SK-N-SH (cell line): ENCODE data around the gene OR4D11. TPM values are rescaled to one million over a fixed set of nuclear protein-coding genes. Genes with fewer than 3 reads are reported as not detected.
"Not testable (repeated sequence)": the region's sequence is repeated elsewhere in the genome, so short reads cannot be mapped to it uniquely, and the experiment has no call there.

Experiments
- CTCF ChIA-PET: fragments of 300-600, 350-600 bp; formaldehyde crosslinking; extraction: SDS; loops from one replicate; lab custom pipeline; 2021; lab: Yijun Ruan, JAX
- POLR2A ChIA-PET: fragments of 350-600 bp; sonication (Branson Sonifier 250); formaldehyde crosslinking; extraction: SDS; loops from one replicate; lab custom pipeline; 2020; ENCODE audit warnings: antibody characterized with exemption, inconsistent platforms; lab: Yijun Ruan, JAX
- DNase-seq: peaks from one replicate; pipeline ENCODE4 v3.0.0; 2012
- H2AFZ ChIP-seq: fragments of 200-600 bp; sonication (generic); 2 replicates; pipeline ENCODE4 v1.8.1; 2016; ENCODE audit warnings: antibody characterized with exemption, mild to moderate bottlenecking, low read depth
- H3F3A ChIP-seq: fragments of 200-600 bp; sonication (generic); replicated peaks from 2 replicates; pipeline ENCODE3; 2016; ENCODE audit warnings: antibody characterized with exemption, mild to moderate bottlenecking; ENCODE audit not compliant: insufficient read depth
- H3K27ac ChIP-seq, 2 experiments: fragments of 200-500 bp in 1 of 2; fragments of 200-600 bp in 1 of 2; sonication (Bioruptor generic) in 1 of 2; sonication (generic), shearing (Covaris generic) in 1 of 2; 2 replicates each; pipeline versions ENCODE4 v1.5.1 to v1.6.1; 2014 to 2016; ENCODE audit warnings: low read depth in 2 of 2, inconsistent platforms in 1 of 2, low read length in 1 of 2, mild to moderate bottlenecking in 1 of 2, mixed read lengths in 1 of 2
- H3K27me3 ChIP-seq: fragments of 200-600 bp; sonication (generic), shearing (Covaris generic); 2 replicates; pipeline ENCODE4 v1.6.1; 2016; ENCODE audit warnings: mixed run types; ENCODE audit not compliant: insufficient read depth
- H3K36me3 ChIP-seq, 2 experiments: fragments of 200-500 bp in 1 of 2; fragments of 200-600 bp in 1 of 2; sonication (Bioruptor generic) in 1 of 2; sonication (generic) in 1 of 2; replicated peaks in 1 of 2; 2 replicates each; pipeline versions ENCODE3 to v1.5.1; 2014 to 2016; ENCODE audit warnings: low read length in 1 of 2, mild to moderate bottlenecking in 1 of 2; ENCODE audit not compliant: insufficient read depth in 2 of 2, control insufficient read depth in 1 of 2
- H3K4me1 ChIP-seq, 2 experiments: fragments of 200-500 bp in 1 of 2; fragments of 200-600 bp in 1 of 2; sonication (Bioruptor generic) in 1 of 2; sonication (generic), shearing (Covaris generic) in 1 of 2; 2 replicates each; pipeline versions ENCODE4 v1.5.1 to v1.6.1; 2014 to 2016; ENCODE audit warnings: low read depth in 1 of 2, low read length in 1 of 2, mixed run types in 1 of 2; ENCODE audit not compliant: insufficient read depth in 2 of 2, control insufficient read depth in 1 of 2
- H3K4me2 ChIP-seq: fragments of 200-600 bp; sonication (generic), shearing (Covaris generic); 2 replicates; pipeline ENCODE4 v1.6.1; 2017; ENCODE audit warnings: mixed run types
- H3K4me3 ChIP-seq, 2 experiments: fragments of 200-500 bp in 1 of 2; fragments of 200-600 bp in 1 of 2; sonication (Bioruptor generic) in 1 of 2; sonication (generic), shearing (Covaris generic) in 1 of 2; 2 replicates each; pipeline versions ENCODE4 v1.5.1 to v1.8.1; 2014 to 2016; ENCODE audit warnings: low read depth in 2 of 2, inconsistent platforms in 1 of 2, low read length in 1 of 2, mild to moderate bottlenecking in 1 of 2, mixed read lengths in 1 of 2, moderate library complexity in 1 of 2
- H3K79me2 ChIP-seq: fragments of 200-600 bp; sonication (generic); 2 replicates; pipeline ENCODE4 v1.8.1; 2017; ENCODE audit warnings: mild to moderate bottlenecking; ENCODE audit not compliant: insufficient read depth
- H3K9ac ChIP-seq: fragments of 200-600 bp; sonication (generic); 2 replicates; pipeline ENCODE4 v1.6.1; 2017; ENCODE audit warnings: mixed run types
- H3K9me2 ChIP-seq: fragments of 200-600 bp; sonication (generic); 2 replicates; pipeline ENCODE4 v1.6.1; 2017; ENCODE audit warnings: mixed run types
- H3K9me3 ChIP-seq: fragments of 200-600 bp; sonication (generic); 2 replicates; pipeline ENCODE4 v1.6.1; 2017; ENCODE audit warnings: mixed run types, mild to moderate bottlenecking, moderate library complexity
- H4K20me1 ChIP-seq: fragments of 200-600 bp; sonication (generic); 2 replicates; pipeline ENCODE4 v1.6.1; 2017; ENCODE audit warnings: mild to moderate bottlenecking, mixed run types; ENCODE audit not compliant: insufficient read depth
- CHD2 ChIP-seq: fragments of 150-350 bp; IDR thresholded peaks from 2 replicates; pipeline ENCODE4 v1.6.1; 2018; ENCODE audit warnings: low read length; ENCODE audit not compliant: partially characterized antibody
- MEF2A ChIP-seq: IDR thresholded peaks from 2 replicates; pipeline ENCODE4 v1.4.0; 2012; ENCODE audit warnings: low read depth, borderline replicate concordance
- POLR2AphosphoS5 ChIP-seq: IDR thresholded peaks from 2 replicates; pipeline ENCODE4 v1.6.1; 2012; ENCODE audit warnings: low read depth, low read length
- REST ChIP-seq: IDR thresholded peaks from 2 replicates; pipeline ENCODE4 v1.6.1; 2012; ENCODE audit warnings: mild to moderate bottlenecking, low read depth, low read length, moderate library complexity
- RFX5 ChIP-seq: IDR thresholded peaks from 2 replicates; pipeline ENCODE4 v1.6.1; 2012; ENCODE audit warnings: mild to moderate bottlenecking, improper control_type of control experiment, low read length
- TCF12 ChIP-seq: IDR thresholded peaks from 2 replicates; pipeline ENCODE4 v1.4.0; 2012
- TEAD4 ChIP-seq: IDR thresholded peaks from 2 replicates; pipeline ENCODE4 v1.4.0; 2012; ENCODE audit warnings: mild to moderate bottlenecking, borderline replicate concordance; ENCODE audit not compliant: insufficient read depth
- USF1 ChIP-seq: IDR thresholded peaks from 2 replicates; pipeline ENCODE4 v1.4.0; 2012; ENCODE audit warnings: low read depth, borderline replicate concordance
- WGBS: methylation state at CpG from one replicate; pipeline ENCODE4 v1.1.6; 2017; ENCODE audit warnings: low lambda C conversion rate; 5-methylcytosine and 5-hydroxymethylcytosine counted together
- polyA plus RNA-seq, 3 experiments: library from polyadenylated mRNA; depleted of rRNA; stranded (reverse); fragments of >200 nt; gene quantifications; 2 replicates each; pipeline ENCODE4 v1.2.3, GENCODE V29; 2012

The OR4D11 gene
- polyA plus RNA-seq, 1 of the 3 experiments (the other 2 are of a cell fraction) = not detected

GRCh38 chr11:59542142-59542810 lies 38.9 kb downstream of the OR4D11 start:
- H3K27me3 ChIP-seq = no peaks in the 10 kb centered on the region
- no peak for DNase-seq
- no peak overlapping the region for H3K4me3 ChIP-seq
- peaks cover 0 to 5% of the 10 kb centered on the region in 2 experiments; a peak in 1 of 4 replicates for H3K4me1 ChIP-seq
- H3K79me2 ChIP-seq = no peaks in the 10 kb centered on the region
- TF ChIP-seq POLR2AphosphoS5 = no peak
- no peak for TF ChIP-seq TCF12
- TF ChIP-seq RFX5 = no peak
- no peak for TF ChIP-seq CHD2
- TF ChIP-seq REST = no peak
- no peak for TF ChIP-seq TEAD4
- no peak for TF ChIP-seq USF1
- no peak for TF ChIP-seq MEF2A
- no peak overlapping the region for H3K9ac ChIP-seq
- H2AFZ ChIP-seq = no peak overlapping the region
- 46% methylated on average over 3 of the region's 3 CpGs for WGBS
- H3K36me3 ChIP-seq = no peaks in the 10 kb centered on the region
- H3K9me2 ChIP-seq = no peaks in the 10 kb centered on the region
- ChIA-PET POLR2A (interaction anchor here (0.7 kb wide), 1 partner anchor 1618 kb away, joined by 3 read pairs; no protein-coding TSS in a partner anchor), CTCF (no interaction called here)
- no peak overlapping the region for H3K4me2 ChIP-seq
- H3F3A ChIP-seq = peaks cover 8% of the 10 kb centered on the region
- no peak overlapping the region for H3K27ac ChIP-seq
- H4K20me1 ChIP-seq = no peaks in the 10 kb centered on the region
- H3K9me3 ChIP-seq = no peaks in the 10 kb centered on the region

- POLR2A ChIA-PET, DNase-seq, H3K4me3 ChIP-seq, H3F3A ChIP-seq, CTCF ChIA-PET, H3K9me3 ChIP-seq, H3K79me2 ChIP-seq, H3K4me2 ChIP-seq, H3K27ac ChIP-seq, H3K4me1 ChIP-seq, H3K9ac ChIP-seq, H3K36me3 ChIP-seq, H4K20me1 ChIP-seq, H3K9me2 ChIP-seq, H2AFZ ChIP-seq, H3K27me3 ChIP-seq: not testable (repeated sequence)
- 46% methylated on average over 3 of the region's 3 CpGs for WGBS
Measured at GRCh38 chr11:59543713-59544112, 40.3 kb downstream of the OR4D11 start.
